LNCaP clone FGC (cell line): ENCODE data around the gene ZNF667.

Source experiments
- DNase-seq: peaks from one replicate; pipeline ENCODE4 v3.0.0-alpha.2; 2011; ENCODE audit warnings: low read depth
- H3K4me3 ChIP-seq: 2 replicates; pipeline ENCODE4 v1.5.1; 2011; ENCODE audit warnings: mild to moderate bottlenecking, low read depth, low read length, control low read depth
- TF ChIP-seq, protein P1 (sequence below): IDR thresholded peaks from 2 replicates; pipeline ENCODE4 v1.5.1; 2012; ENCODE audit warnings: mild to moderate bottlenecking; ENCODE audit not compliant: control insufficient read depth, insufficient read depth; ENCODE audit errors: extremely low read depth

Gene ZNF667

GRCh38 chr19:56405062-56405461 is 72.1 kb downstream of the ZNF667 start:
- peak overlapping the region; percentile 67 for H3K4me3 ChIP-seq
- TF ChIP-seq, protein P1, sequence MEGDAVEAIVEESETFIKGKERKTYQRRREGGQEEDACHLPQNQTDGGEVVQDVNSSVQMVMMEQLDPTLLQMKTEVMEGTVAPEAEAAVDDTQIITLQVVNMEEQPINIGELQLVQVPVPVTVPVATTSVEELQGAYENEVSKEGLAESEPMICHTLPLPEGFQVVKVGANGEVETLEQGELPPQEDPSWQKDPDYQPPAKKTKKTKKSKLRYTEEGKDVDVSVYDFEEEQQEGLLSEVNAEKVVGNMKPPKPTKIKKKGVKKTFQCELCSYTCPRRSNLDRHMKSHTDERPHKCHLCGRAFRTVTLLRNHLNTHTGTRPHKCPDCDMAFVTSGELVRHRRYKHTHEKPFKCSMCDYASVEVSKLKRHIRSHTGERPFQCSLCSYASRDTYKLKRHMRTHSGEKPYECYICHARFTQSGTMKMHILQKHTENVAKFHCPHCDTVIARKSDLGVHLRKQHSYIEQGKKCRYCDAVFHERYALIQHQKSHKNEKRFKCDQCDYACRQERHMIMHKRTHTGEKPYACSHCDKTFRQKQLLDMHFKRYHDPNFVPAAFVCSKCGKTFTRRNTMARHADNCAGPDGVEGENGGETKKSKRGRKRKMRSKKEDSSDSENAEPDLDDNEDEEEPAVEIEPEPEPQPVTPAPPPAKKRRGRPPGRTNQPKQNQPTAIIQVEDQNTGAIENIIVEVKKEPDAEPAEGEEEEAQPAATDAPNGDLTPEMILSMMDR = no peak
- DNase-seq = no peak

- DNase-seq = no peak
- H3K4me3 ChIP-seq = peak overlapping the region; percentile 67
- TF ChIP-seq, protein P1 = no peak
These were observed 72.5 kb downstream of the ZNF667 start for GRCh38 chr19:56404705-56405056.

DNA sequence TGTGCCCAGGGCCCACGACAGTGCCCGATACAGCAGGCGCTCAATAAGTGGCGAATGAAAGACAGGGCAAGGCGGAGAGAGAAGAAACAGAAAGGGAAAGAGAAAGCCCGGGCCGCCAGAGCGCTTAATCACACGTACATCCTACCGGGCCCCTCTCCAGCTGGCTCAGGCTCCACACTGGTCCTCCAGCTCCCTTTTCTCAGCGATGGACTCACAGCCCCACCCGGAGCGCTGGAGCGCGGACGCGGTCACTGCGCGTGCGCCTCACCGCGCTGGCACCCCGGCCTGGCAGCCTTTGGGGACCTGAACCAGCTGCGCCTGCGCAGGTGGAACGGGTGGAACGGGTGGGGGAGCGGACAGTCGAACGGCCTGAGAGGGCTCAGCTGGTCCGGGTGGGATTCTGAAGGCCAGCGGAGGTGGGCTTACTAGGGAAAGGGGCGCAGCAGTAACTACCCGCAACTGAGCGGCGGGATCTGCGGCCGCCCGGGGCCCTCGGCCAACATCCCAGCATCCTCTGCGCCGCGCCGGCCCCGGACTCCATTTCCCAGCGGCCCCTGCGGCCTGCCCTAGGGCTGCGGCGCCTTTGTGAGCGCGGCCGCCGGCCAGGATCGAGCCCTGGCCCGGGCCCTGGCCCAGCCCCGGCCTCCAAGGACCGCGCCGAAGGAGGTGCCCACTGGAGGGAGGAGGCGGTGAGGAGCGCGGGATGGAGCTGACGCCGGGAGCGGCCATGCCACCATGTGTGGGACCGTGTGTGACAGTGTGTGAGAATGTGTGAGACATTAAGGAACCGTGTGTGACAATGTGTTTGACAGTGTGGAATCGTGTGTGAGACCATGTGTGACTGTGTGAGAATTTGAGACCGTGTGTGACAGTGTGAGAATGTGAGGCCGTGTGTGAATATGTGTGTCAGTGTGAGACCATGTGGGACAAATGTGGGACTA is 73.1 kb downstream of the ZNF667 start, which contains the start of gene ZNF583:
TSS of gene ZNF583 (plus strand) at position 569 of the 941 bp plus-strand sequence. CDS start 2,783 bp downstream, outside the sequence.
- DNase-seq = peak; percentile 90
- TF ChIP-seq, protein P1 = no peak

GRCh38 chr19:56403261-56403660 is 73.9 kb downstream of the ZNF667 start:
- H3K4me3 ChIP-seq = peak overlapping the region; percentile 67
- TF ChIP-seq, protein P1 = no peak
- DNase-seq = no peak

More for the DNA sequence above, 73.1 kb downstream of the ZNF667 start, which contains the start of gene ZNF583:
- H3K4me3 ChIP-seq = peak within 1 kb of the TSS; percentile 67

DNA sequence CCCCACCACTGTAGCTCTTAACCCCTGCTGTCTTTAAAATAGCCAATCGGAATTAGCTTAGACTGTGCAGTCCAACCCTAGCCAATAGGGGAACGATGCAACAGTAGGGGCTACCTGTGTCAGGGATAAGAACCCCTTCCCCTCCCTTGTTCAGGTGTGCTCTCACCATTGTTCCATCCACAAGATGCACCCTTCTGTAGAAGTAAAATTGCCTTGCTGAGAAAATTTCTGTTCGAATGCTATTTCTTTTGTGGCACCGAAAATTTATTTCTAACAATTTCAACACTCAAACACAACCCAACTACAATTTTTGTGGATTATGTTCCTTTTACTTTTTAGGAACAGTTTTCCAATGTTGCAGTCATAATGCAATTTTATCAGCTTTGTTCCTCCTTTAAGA is 76.7 kb downstream of the ZNF667 start:
- TF ChIP-seq, protein P1 = no peak
- H3K4me3 ChIP-seq = no peak overlapping the region
- no peak for DNase-seq

DNA sequence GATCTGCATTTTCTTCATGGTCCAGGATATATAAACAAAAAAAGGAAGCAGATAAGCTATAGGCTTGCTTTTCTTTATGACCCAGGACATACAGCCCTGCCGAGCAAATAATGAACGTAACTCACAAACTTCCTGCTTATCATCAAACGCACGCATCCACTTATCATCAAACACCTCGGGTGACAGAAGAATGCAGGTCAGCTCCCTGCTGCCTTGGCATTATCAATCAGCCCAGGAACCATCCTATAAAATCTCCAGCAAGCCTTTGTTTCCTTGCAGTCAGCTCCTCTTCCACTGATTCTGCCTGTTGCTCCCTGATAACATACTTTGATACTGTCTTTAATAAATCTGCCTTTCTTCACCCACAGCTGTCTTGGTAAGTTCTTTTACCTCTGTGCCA is 78.3 kb downstream of the ZNF667 start:
- DNase-seq = no peak
- no peak overlapping the region for H3K4me3 ChIP-seq
- TF ChIP-seq, protein P1 = no peak
